Measurements from ENCODE around the gene TBC1D19.
A peak's percentile ranks its signal among the peaks of the same experiment; 100 is the strongest.
"Not testable (repeated sequence)": the region's sequence is repeated elsewhere in the genome, so short reads cannot be mapped to it uniquely, and the experiment has no call there.

TBC1D19 gene

GRCh38 chr4:26583538-26583864 is 383 bp upstream of the TBC1D19 start:
- peak overlapping the region; percentile 87 for H3K27ac ChIP-seq
- no peak for TF ChIP-seq CTCF (conservative IDR thresholded peaks at IDR 0.05)

- peak overlapping the region; percentile 87 for H3K27ac ChIP-seq
- TF ChIP-seq CTCF (conservative IDR thresholded peaks at IDR 0.05), result no peak
These were observed 841 bp downstream of the TBC1D19 start for GRCh38 chr4:26584725-26585124.

DNA sequence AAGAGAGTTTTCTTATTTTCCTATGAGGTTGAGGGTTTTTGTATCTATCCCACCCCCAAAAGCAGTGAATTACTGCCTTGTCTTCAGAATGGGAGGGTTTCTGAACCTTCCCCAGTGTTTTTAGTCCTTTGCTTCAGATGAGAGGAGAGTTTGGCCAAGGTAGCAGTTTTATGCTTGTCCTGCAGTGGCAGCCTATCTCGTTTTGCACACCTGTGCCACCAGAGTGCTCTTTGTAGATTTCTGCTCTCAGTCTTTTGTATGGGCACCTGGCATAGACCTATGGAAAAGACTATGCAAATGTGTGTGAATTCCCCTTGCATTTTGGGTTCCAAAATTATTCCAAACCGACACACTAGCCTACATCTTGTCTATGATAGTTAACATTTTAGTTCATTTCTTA is 5.8 kb downstream of the TBC1D19 start:
- no peak overlapping the region for H3K27ac ChIP-seq
- TF ChIP-seq CTCF (conservative IDR thresholded peaks at IDR 0.05), result peak; percentile 46; the same call in 1 of the 2 replicates

- TF ChIP-seq CTCF (conservative IDR thresholded peaks at IDR 0.05), result no peak
- no peak overlapping the region for H3K27ac ChIP-seq
These were observed 6.8 kb downstream of the TBC1D19 start for GRCh38 chr4:26590639-26591038.

GRCh38 chr4:26593557-26593956 is 9.7 kb downstream of the TBC1D19 start:
- not testable (repeated sequence) for H3K27ac ChIP-seq

- no peak for TF ChIP-seq CTCF (conservative IDR thresholded peaks at IDR 0.05)
- H3K27ac ChIP-seq, result no peak overlapping the region
These were observed 10.5 kb downstream of the TBC1D19 start for GRCh38 chr4:26594371-26594770.

GRCh38 chr4:26594778-26595177 is 10.9 kb downstream of the TBC1D19 start:
- no peak overlapping the region for H3K27ac ChIP-seq
- no peak for TF ChIP-seq CTCF (conservative IDR thresholded peaks at IDR 0.05)

- no peak overlapping the region for H3K27ac ChIP-seq
- TF ChIP-seq CTCF (conservative IDR thresholded peaks at IDR 0.05), result no peak
These were observed 13.0 kb downstream of the TBC1D19 start for GRCh38 chr4:26596843-26597242.
